ENCODE results near the gene TMEM229A.

GRCh38 chr7:123993996-123994395 lies 38.9 kb downstream of the TMEM229A start:
- no peak for TF ChIP-seq EZH2 (IDR thresholded peaks at IDR 0.05; ENCODE audit: borderline replicate concordance, low read depth, low read length, severe bottlenecking)
- TF ChIP-seq CTCF (IDR thresholded peaks at IDR 0.05; ENCODE audit: borderline replicate concordance, extremely low read depth, low read length, poor library complexity, severe bottlenecking): no peak

Data from DND-41 (cell line).